Fibroblast of lung (primary cell): ENCODE results near the gene WWTR1. TPM values are rescaled to one million over a fixed set of nuclear protein-coding genes. Genes with fewer than 3 reads are reported as not detected.

Experiments
- DNase-seq, 2 donors: peaks; one replicate each; pipeline versions ENCODE4 v3.0.0 to v3.0.0-alpha.2; 2010; ENCODE audit warnings: low read depth in 2 of 2
- H2AFZ ChIP-seq: 2 replicates; pipeline ENCODE4 v1.5.1; 2012; ENCODE audit warnings: low read length, control low read depth, inconsistent platforms
- H3K27ac ChIP-seq: 2 replicates; pipeline ENCODE4 v1.5.1; 2011; ENCODE audit warnings: low read length, control low read depth; ENCODE audit not compliant: insufficient read depth
- H3K27me3 ChIP-seq: 2 replicates; pipeline ENCODE4 v1.5.1; 2011; ENCODE audit warnings: mild to moderate bottlenecking, low read length; ENCODE audit not compliant: control insufficient read depth, insufficient read depth
- H3K36me3 ChIP-seq: 2 replicates; pipeline ENCODE4 v1.5.1; 2011; ENCODE audit warnings: low read length; ENCODE audit not compliant: control insufficient read depth, insufficient read depth
- H3K4me1 ChIP-seq: 2 replicates; pipeline ENCODE4 v1.5.1; 2011; ENCODE audit warnings: low read length; ENCODE audit not compliant: control insufficient read depth, insufficient read depth; ENCODE audit errors: extremely low read depth
- H3K4me2 ChIP-seq: 2 replicates; pipeline ENCODE4 v1.5.1; 2011; ENCODE audit warnings: low read length, control low read depth; ENCODE audit not compliant: insufficient read depth; ENCODE audit errors: extremely low read depth
- H3K4me3 ChIP-seq, 4 experiments: fragments of 200-600 bp in 1 of 4; sonication (generic) in 1 of 4; replicated peaks in 1 of 4; 2 replicates each; pipeline ENCODE4 v1.5.1; 2011 to 2016; ENCODE audit warnings: low read length in 4 of 4, low read depth in 3 of 4, mild to moderate bottlenecking in 3 of 4, control low read depth in 2 of 4, inconsistent platforms in 1 of 4, mixed read lengths in 1 of 4; ENCODE audit not compliant: insufficient read depth in 1 of 4; ENCODE audit errors: control extremely low read depth in 1 of 4
- H3K79me2 ChIP-seq: 2 replicates; pipeline ENCODE4 v1.5.1; 2012; ENCODE audit warnings: mild to moderate bottlenecking, low read length, inconsistent platforms; ENCODE audit not compliant: control insufficient read depth, insufficient read depth
- H3K9ac ChIP-seq: 2 replicates; pipeline ENCODE4 v1.5.1; 2011; ENCODE audit warnings: mild to moderate bottlenecking, low read length, control low read depth; ENCODE audit not compliant: insufficient read depth
- H3K9me3 ChIP-seq: 2 replicates; pipeline ENCODE4 v1.5.1; 2012; ENCODE audit warnings: low read depth, low read length; ENCODE audit not compliant: control insufficient read depth, insufficient read depth
- H4K20me1 ChIP-seq: 2 replicates; pipeline ENCODE4 v1.5.1; 2011; ENCODE audit warnings: low read length; ENCODE audit not compliant: control insufficient read depth, insufficient read depth; ENCODE audit errors: extremely low read depth
- CTCF ChIP-seq, 2 donors: IDR thresholded peaks in 1 of 2; conservative IDR thresholded peaks in 1 of 2; 1 replicate in 1 of 2; 2 replicates in 1 of 2; pipeline ENCODE4 v1.5.1; 2011 to 2012; ENCODE audit warnings: low read length in 2 of 2, control low read depth in 1 of 2, inconsistent platforms in 1 of 2, low read depth in 1 of 2, mild to moderate bottlenecking in 1 of 2
- EZH2 ChIP-seq: IDR thresholded peaks from 2 replicates; pipeline ENCODE4 v1.5.1; 2012; ENCODE audit warnings: low read length, control low read depth, mild to moderate bottlenecking; ENCODE audit errors: missing control alignments
- polyA plus RNA-seq, 2 donors: library from polyadenylated mRNA; depleted of rRNA in 1 of 2; stranded (reverse) in 1 of 2; unstranded in 1 of 2; fragments of >200 nt; gene quantifications; 2 replicates each; pipeline ENCODE4 v1.2.1, GENCODE V29; 2011 to 2012; ENCODE audit warnings: missing spikeins in 1 of 2
- total RNA-seq: library from RNA; depleted of rRNA; stranded (reverse); fragments of >200 nt; gene quantifications from 2 replicates; pipeline ENCODE4 v1.2.1, GENCODE V29; 2014

WWTR1 gene
- total and polyA plus RNA-seq, 2 donors (not counting 1 experiment from before 2014, with no cell fraction given) = 13.7 to 71.5 TPM

- Histone ChIP-seq H3K27ac (no peak overlapping the region), H3K36me3 (no peaks in the 10 kb centered on the region), H3K27me3 (no peaks in the 10 kb centered on the region), H3K4me1 (peaks cover 7% of the 10 kb centered on the region), H3K79me2 (peaks cover 87% of the 10 kb centered on the region), H2AFZ (no peak overlapping the region), H3K4me2 (no peak overlapping the region), H3K9me3 (no peaks in the 10 kb centered on the region), H3K4me3 (no peak overlapping the region), H3K9ac (no peak overlapping the region), H4K20me1 (no peaks in the 10 kb centered on the region)
- DNase-seq = no peak
- TF ChIP-seq CTCF (conservative IDR thresholded peaks at IDR 0.05 in 1 of 2, IDR thresholded peaks at IDR 0.05 in 1 of 2; ENCODE audit: low read depth in 1 of 2, low read length in 2 of 2) (no peak), EZH2 (no peak)
Observed at GRCh38 chr3:149634573-149634972, 23.3 kb downstream of the WWTR1 start.

- H3K79me2 ChIP-seq = peaks cover 85% of the 10 kb centered on the region
- no peak overlapping the region for H2AFZ ChIP-seq
- DNase-seq = no peak
- H3K27me3 ChIP-seq = no peaks in the 10 kb centered on the region
- no peaks in the 10 kb centered on the region for H3K9me3 ChIP-seq
- peaks cover 2% of the 10 kb centered on the region for H4K20me1 ChIP-seq
- no peak overlapping the region for H3K27ac ChIP-seq
- no peaks in the 10 kb centered on the region for H3K36me3 ChIP-seq
- TF ChIP-seq CTCF (conservative IDR thresholded peaks at IDR 0.05 in 1 of 2, IDR thresholded peaks at IDR 0.05 in 1 of 2; ENCODE audit: low read depth in 1 of 2, low read length in 2 of 2) = no peak
- no peak for TF ChIP-seq EZH2
- no peak overlapping the region for H3K4me2 ChIP-seq
- no peak overlapping the region for H3K4me3 ChIP-seq
- no peak overlapping the region for H3K9ac ChIP-seq
- H3K4me1 ChIP-seq = peaks cover 7% of the 10 kb centered on the region
Observed at GRCh38 chr3:149634072-149634471, 23.8 kb downstream of the WWTR1 start.

- TF ChIP-seq EZH2 (no peak), CTCF (conservative IDR thresholded peaks at IDR 0.05 in 1 of 2, IDR thresholded peaks at IDR 0.05 in 1 of 2; ENCODE audit: low read depth in 1 of 2, low read length in 2 of 2) (no peak)
- H2AFZ ChIP-seq = no peak overlapping the region
- no peak overlapping the region for H3K9ac ChIP-seq
- no peak for DNase-seq
- H3K27me3 ChIP-seq = no peaks in the 10 kb centered on the region
- no peak overlapping the region for H3K4me2 ChIP-seq
- no peak overlapping the region for H3K27ac ChIP-seq
- no peaks in the 10 kb centered on the region for H3K36me3 ChIP-seq
- peaks cover 2% of the 10 kb centered on the region for H4K20me1 ChIP-seq
- peaks cover 2% of the 10 kb centered on the region for H3K4me1 ChIP-seq
- H3K4me3 ChIP-seq = no peak overlapping the region
- H3K9me3 ChIP-seq = no peaks in the 10 kb centered on the region
- peaks cover 91% of the 10 kb centered on the region for H3K79me2 ChIP-seq
Observed at GRCh38 chr3:149632225-149632624, 25.6 kb downstream of the WWTR1 start.
